ENCODE measurements around the gene KIR2DL3.
"Not testable (repeated sequence)": the region's sequence is repeated elsewhere in the genome, so short reads cannot be mapped to it uniquely, and the experiment has no call there.

Gene KIR2DL3

GRCh38 chr19:54756204-54757110 is 18.1 kb downstream of the KIR2DL3 start:
- not testable (repeated sequence) for DNase-seq (ENCODE audit: low read depth)

GRCh38 chr19:54758577-54758976 is 20.3 kb downstream of the KIR2DL3 start:
- not testable (repeated sequence) for H3K4me3 ChIP-seq (ENCODE audit: low read length); DNase-seq (ENCODE audit: low read depth)

More at GRCh38 chr19:54756204-54757110, 18.1 kb downstream of the KIR2DL3 start:
- not testable (repeated sequence) for H3K4me3 ChIP-seq (ENCODE audit: low read length)

GRCh38 chr19:54764219-54764618 is 25.9 kb downstream of the KIR2DL3 start:
- H3K4me3 ChIP-seq (ENCODE audit: low read length); DNase-seq (ENCODE audit: low read depth): not testable (repeated sequence)

- H3K4me3 ChIP-seq (ENCODE audit: low read length); DNase-seq (ENCODE audit: low read depth): not testable (repeated sequence)
These were observed 28.2 kb downstream of the KIR2DL3 start for GRCh38 chr19:54766464-54766863.

GRCh38 chr19:54769646-54770045 is 31.3 kb downstream of the KIR2DL3 start, which contains the start of gene KIR2DL1:
TSS of gene KIR2DL1 (plus strand) at chr19:54769793. CDS start at chr19:54769851, 58 bp downstream.
- not testable (repeated sequence) for DNase-seq (ENCODE audit: low read depth); H3K4me3 ChIP-seq (ENCODE audit: low read length)

- not testable (repeated sequence) for DNase-seq (ENCODE audit: low read depth); H3K4me3 ChIP-seq (ENCODE audit: low read length)
These were observed 32.2 kb downstream of the KIR2DL3 start for GRCh38 chr19:54770511-54770910.

- not testable (repeated sequence) for H3K4me3 ChIP-seq (ENCODE audit: low read length); DNase-seq (ENCODE audit: low read depth)
These were observed 33.0 kb downstream of the KIR2DL3 start for GRCh38 chr19:54771018-54771960.

- H3K4me3 ChIP-seq (ENCODE audit: low read length); DNase-seq (ENCODE audit: low read depth): not testable (repeated sequence)
These were observed 34.4 kb downstream of the KIR2DL3 start for GRCh38 chr19:54772666-54773065.

GRCh38 chr19:54775095-54775815 is 36.9 kb downstream of the KIR2DL3 start:
- not testable (repeated sequence) for DNase-seq (ENCODE audit: low read depth); H3K4me3 ChIP-seq (ENCODE audit: low read length)

- DNase-seq (ENCODE audit: low read depth); H3K4me3 ChIP-seq (ENCODE audit: low read length): not testable (repeated sequence)
These were observed 37.5 kb downstream of the KIR2DL3 start for GRCh38 chr19:54775830-54776229.

GRCh38 chr19:54777851-54778250 is 39.5 kb downstream of the KIR2DL3 start:
- not testable (repeated sequence) for DNase-seq (ENCODE audit: low read depth); H3K4me3 ChIP-seq (ENCODE audit: low read length)

- H3K4me3 ChIP-seq (ENCODE audit: low read length): not testable (repeated sequence)
These were observed 40.6 kb downstream of the KIR2DL3 start for GRCh38 chr19:54778896-54779295.

GRCh38 chr19:54782916-54783315 is 44.6 kb downstream of the KIR2DL3 start:
- H3K4me3 ChIP-seq (ENCODE audit: low read length); DNase-seq (ENCODE audit: low read depth): not testable (repeated sequence)

More at GRCh38 chr19:54778896-54779295, 40.6 kb downstream of the KIR2DL3 start:
- DNase-seq (ENCODE audit: low read depth): not testable (repeated sequence)

GRCh38 chr19:54786091-54786723 is 47.9 kb downstream of the KIR2DL3 start:
- DNase-seq (ENCODE audit: low read depth); H3K4me3 ChIP-seq (ENCODE audit: low read length): not testable (repeated sequence)

GRCh38 chr19:54788154-54788553 is 49.8 kb downstream of the KIR2DL3 start:
- DNase-seq (ENCODE audit: low read depth): not testable (repeated sequence)

More at GRCh38 chr19:54788154-54788553, 49.8 kb downstream of the KIR2DL3 start:
- H3K4me3 ChIP-seq (ENCODE audit: low read length): not testable (repeated sequence)

All from AG10803 (cell line).